BJ (cell line): ENCODE data around the gene ZNF460. TPM values are rescaled to one million over a fixed set of nuclear protein-coding genes. Genes with fewer than 3 reads are reported as not detected.

Experiments
- CTCF ChIA-PET: fragments of 350-600 bp; formaldehyde crosslinking; extraction: SDS; loops from one replicate; lab custom pipeline; 2021; ENCODE audit warnings: antibody characterized with exemption, inconsistent platforms; lab: Yijun Ruan, JAX
- POLR2A ChIA-PET: fragments of 300-600 bp; sonication (Branson Sonifier 250); formaldehyde crosslinking; extraction: SDS; loops from one replicate; lab custom pipeline; 2021; ENCODE audit warnings: antibody characterized with exemption; lab: Charles Lee
- DNase-seq: peaks from one replicate; pipeline ENCODE4 v3.0.0-alpha.2; 2011; ENCODE audit warnings: low read depth
- H3K27me3 ChIP-seq: 2 replicates; pipeline ENCODE4 v1.6.0; 2011; ENCODE audit warnings: low read length; ENCODE audit not compliant: control insufficient read depth, insufficient read depth
- H3K36me3 ChIP-seq: 2 replicates; pipeline ENCODE4 v1.5.1; 2011; ENCODE audit warnings: low read length; ENCODE audit not compliant: control insufficient read depth, insufficient read depth
- H3K4me3 ChIP-seq: 2 replicates; pipeline ENCODE4 v1.5.1; 2011; ENCODE audit warnings: low read depth, mild to moderate bottlenecking, control low read depth, low read length
- CTCF ChIP-seq: IDR thresholded peaks from 2 replicates; pipeline ENCODE4 v1.5.1; 2011; ENCODE audit warnings: low read depth, mild to moderate bottlenecking, control low read depth, inconsistent platforms, low read length, moderate library complexity; ENCODE audit not compliant: insufficient read depth
- polyA minus RNA-seq: library from RNA; depleted of rRNA, polyadenylated mRNA; stranded (reverse); fragments of >200 nt; gene quantifications from 2 replicates; pipeline ENCODE4 v1.2.3, GENCODE V29; 2011; rRNA and poly(A)+ RNA removed
- polyA plus RNA-seq: library from polyadenylated mRNA; depleted of rRNA; stranded (reverse); fragments of >200 nt; gene quantifications from 2 replicates; pipeline ENCODE4 v1.2.3, GENCODE V29; 2011; rRNA removed

Gene ZNF460
- polyA plus RNA-seq: 11.7 and 13.9 TPM in 2 replicates
- polyA minus RNA-seq: 109 and 140 TPM in 2 replicates

DNA sequence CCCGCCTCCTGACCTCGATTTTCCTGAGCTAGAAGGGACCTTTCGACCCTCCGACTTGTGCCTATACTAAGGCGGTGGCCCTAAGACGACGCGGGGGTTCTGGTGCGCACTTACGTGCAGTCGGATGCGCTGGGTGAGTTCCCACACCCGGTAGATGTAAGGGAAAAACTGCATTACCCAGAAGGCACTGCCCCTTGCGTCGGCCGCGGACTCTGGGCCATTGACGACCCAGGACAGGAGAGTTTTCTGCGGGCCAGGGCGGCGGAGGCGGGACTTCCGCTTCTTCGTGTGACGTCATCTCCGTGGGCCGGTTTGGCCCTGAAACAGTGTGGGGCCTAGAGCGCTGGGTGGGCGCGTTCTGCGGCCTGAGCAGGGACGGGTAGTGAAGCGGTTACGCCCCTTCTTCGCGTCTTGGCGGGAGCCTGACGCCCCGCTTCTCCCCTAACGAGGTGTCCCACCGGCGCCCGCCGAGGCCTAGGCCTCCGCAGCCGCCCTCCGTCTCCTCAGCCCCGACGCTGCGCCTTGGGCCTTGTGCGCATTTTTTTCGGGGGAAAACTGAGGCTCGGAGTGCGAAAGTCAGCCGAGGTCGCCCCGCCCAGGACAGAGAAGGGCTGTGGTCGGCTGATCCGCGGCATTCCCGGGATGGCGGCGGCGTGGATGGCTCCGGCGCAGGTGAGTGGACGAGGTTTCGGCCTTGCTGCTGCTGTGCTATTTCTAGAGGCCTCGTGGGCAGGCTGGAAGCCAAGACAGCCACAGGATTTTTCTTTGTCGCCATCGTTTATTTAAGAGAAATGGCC is at the start of gene ZNF460:
Gene ZNF460 (plus strand): TSS at position 321 of the 797 bp plus-strand sequence. CDS start 322 bp downstream, at position 643.
- POLR2A ChIA-PET: no interaction called here

DNA sequence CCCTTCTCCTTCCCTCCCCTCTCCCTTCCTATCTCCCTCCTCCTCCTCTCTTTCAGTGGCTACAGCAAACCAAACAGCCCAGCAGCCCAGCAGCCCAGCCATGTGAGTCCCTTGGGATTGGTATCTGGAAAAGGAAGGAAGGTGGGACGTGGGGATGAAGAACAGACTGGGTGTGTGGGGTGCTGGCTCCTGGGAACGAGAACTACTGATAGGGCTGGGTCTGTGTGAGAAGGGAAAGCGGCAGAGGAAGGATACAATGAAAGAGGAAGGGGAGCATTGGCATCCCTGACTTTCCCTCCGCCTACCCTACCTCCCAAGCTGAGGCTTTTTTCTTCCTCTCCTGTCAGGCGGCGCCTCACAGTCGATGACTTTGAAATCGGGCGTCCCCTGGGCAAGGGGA is 48.6 kb upstream of the ZNF460 start:
- CTCF ChIA-PET: no interaction called here
- DNase-seq: no peak
- Histone ChIP-seq H3K4me3 (no peak overlapping the region), H3K36me3 (no peaks in the 10 kb centered on the region), H3K27me3 (no peaks in the 10 kb centered on the region)
- TF ChIP-seq CTCF: no peak
- POLR2A ChIA-PET: no interaction called here

More for the DNA sequence above, at the start of gene ZNF460:
- TF ChIP-seq CTCF: no peak
- CTCF ChIA-PET: no interaction called here
- peak; percentile 79 for DNase-seq
- H3K36me3 ChIP-seq: peaks cover 11% of the 10 kb centered on the region
- H3K27me3 ChIP-seq: no peaks in the 10 kb centered on the region
- H3K4me3 ChIP-seq: peak within 1 kb of the TSS; percentile 84

DNA sequence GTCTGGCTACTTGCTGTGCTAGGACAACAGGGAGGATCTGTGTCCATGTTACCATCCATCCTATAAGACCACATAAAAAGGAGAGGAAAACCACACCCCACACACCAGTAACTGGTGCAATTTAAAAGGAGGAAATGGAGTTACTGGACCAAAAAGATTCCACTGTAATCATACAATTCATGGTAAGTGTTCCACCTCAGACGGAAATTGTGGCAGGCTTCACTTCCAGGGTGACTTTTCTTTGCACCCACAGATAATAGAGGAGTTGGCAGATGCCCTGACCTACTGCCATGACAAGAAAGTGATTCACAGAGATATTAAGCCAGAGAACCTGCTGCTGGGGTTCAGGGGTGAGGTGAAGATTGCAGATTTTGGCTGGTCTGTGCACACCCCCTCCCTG is 47.1 kb upstream of the ZNF460 start:
- POLR2A ChIA-PET: no interaction called here
- H3K36me3 ChIP-seq: no peaks in the 10 kb centered on the region
- DNase-seq: no peak
- CTCF ChIA-PET: interaction anchor here (1.3 kb wide), 1 partner anchor 10 kb away, joined by 3 read pairs; no protein-coding TSS in a partner anchor
- H3K27me3 ChIP-seq: no peaks in the 10 kb centered on the region
- no peak for TF ChIP-seq CTCF
- H3K4me3 ChIP-seq: no peak overlapping the region

GRCh38 chr19:57239982-57240310 is 40.3 kb upstream of the ZNF460 start:
- TF ChIP-seq CTCF: no peak
- Histone ChIP-seq H3K27me3 (no peaks in the 10 kb centered on the region), H3K4me3 (peak overlapping the region; percentile 99), H3K36me3 (peaks cover 5% of the 10 kb centered on the region)
- ChIA-PET POLR2A (no interaction called here), CTCF (no interaction called here)
- no peak for DNase-seq

GRCh38 chr19:57240311-57241090 is 39.8 kb upstream of the ZNF460 start, which contains the start of gene ZNF805:
TSS of gene ZNF805 (plus strand) at chr19:57240632. CDS start at chr19:57240892, 260 bp downstream.
- ChIA-PET CTCF (no interaction called here), POLR2A (interaction anchor here (0.5 kb wide), 1 partner anchor 373 kb away, joined by 3 read pairs; the partner anchor contains the start of gene ZNF134)
- Histone ChIP-seq H3K36me3 (peaks cover 7% of the 10 kb centered on the region), H3K4me3 (peak within 1 kb of the TSS; percentile 99), H3K27me3 (no peaks in the 10 kb centered on the region)
- no peak for TF ChIP-seq CTCF
- peak; percentile 50 for DNase-seq
